Stimulated activated naive B cell treated with anti-CD40 and anti-IgM and Interleukin-4, amounts not matched to agents 10 μg/mL and 1 μg/mL and 100 μg/mL, for 72 hours (primary cell): ENCODE results near the gene PWP1.
"Not testable (repeated sequence)": the region's sequence is repeated elsewhere in the genome, so short reads cannot be mapped to it uniquely, and the experiment has no call there.

Experiments
- ATAC-seq, 2 donors: fragments of 150-1000 bp; cut with Tn5 transposase; replicated peaks; 2 replicates each; pipeline ENCODE4 v1.10.0; 2021; ENCODE audit warnings: moderate library complexity in 1 of 2
- DNase-seq: peaks from one replicate; pipeline ENCODE4 v3.0.0; 2021
- H3K27ac Mint-ChIP-seq: one replicate; pipeline ENCODE4 v1.8.0; 2022; ENCODE audit warnings: mild to moderate bottlenecking, mixed read lengths
- H3K27me3 Mint-ChIP-seq, 2 donors: one replicate each; pipeline ENCODE4 v1.8.0; 2022; ENCODE audit warnings: mixed read lengths in 2 of 2
- H3K36me3 Mint-ChIP-seq, 2 donors: one replicate each; pipeline ENCODE4 v1.8.0; 2022; ENCODE audit warnings: mixed read lengths in 2 of 2, mild to moderate bottlenecking in 1 of 2
- H3K4me1 Mint-ChIP-seq, 2 donors: one replicate each; pipeline ENCODE4 v1.8.0; 2022; ENCODE audit warnings: mixed read lengths in 2 of 2, mild to moderate bottlenecking in 1 of 2
- H3K4me3 Mint-ChIP-seq, 2 donors: one replicate each; pipeline ENCODE4 v1.8.0; 2022; ENCODE audit warnings: mild to moderate bottlenecking in 2 of 2, mixed read lengths in 2 of 2, moderate library complexity in 1 of 2
- H3K9me3 Mint-ChIP-seq, 2 donors: one replicate each; pipeline ENCODE4 v1.8.0; 2022; ENCODE audit warnings: mixed read lengths in 2 of 2, mild to moderate bottlenecking in 1 of 2

The PWP1 gene

DNA sequence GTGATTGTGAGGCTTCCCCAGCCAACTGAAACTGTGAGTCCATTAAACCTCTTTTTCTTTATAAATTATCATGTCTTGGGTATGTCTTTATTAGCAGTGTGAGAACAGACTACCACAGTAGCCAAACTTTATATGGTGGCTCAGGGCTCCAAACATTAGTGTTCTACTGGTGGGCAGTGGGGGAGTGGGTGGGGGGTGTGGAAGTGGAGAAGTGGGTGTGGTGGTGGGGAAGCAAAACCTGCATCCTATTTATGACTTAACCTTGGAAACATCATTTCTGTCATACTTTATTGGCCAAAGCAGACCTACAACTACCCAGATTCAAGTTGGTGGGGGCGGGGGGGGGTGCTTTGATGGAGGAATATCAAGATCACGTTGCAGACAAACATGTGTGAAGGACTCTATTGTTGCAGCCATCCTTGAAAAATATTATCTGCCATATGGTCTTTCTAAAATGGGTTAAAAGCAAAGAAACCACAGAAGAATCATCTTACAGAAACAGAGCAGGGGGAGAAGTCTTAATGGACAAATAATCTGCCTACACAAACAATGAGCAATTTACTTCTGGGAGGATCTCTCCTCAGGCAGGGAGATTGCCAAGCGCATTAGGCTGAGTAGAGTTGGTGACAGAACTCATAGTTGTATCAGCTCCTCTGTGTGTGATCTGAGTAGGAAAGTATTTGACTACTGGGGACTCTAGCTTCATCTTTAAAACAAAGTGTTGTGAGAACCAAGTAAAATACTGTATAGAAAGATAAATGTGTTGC, 1.4 kb upstream of the PWP1 start:
- ATAC-seq (no peak), DNase-seq (no peak)
- H3K4me1 Mint-ChIP-seq, result peaks cover 20 to 29% of the 10 kb centered on the region in 2 donors
- peaks cover 9 to 37% of the 10 kb centered on the region in 2 donors for H3K36me3 Mint-ChIP-seq
- peak overlapping the region; percentile 90 to 94 for H3K4me3 Mint-ChIP-seq
- H3K9me3 Mint-ChIP-seq, result peaks cover 1 to 4% of the 10 kb centered on the region in 2 donors
- H3K27ac Mint-ChIP-seq, result peak overlapping the region; percentile 99
- H3K27me3 Mint-ChIP-seq, result no peaks in the 10 kb centered on the region

DNA sequence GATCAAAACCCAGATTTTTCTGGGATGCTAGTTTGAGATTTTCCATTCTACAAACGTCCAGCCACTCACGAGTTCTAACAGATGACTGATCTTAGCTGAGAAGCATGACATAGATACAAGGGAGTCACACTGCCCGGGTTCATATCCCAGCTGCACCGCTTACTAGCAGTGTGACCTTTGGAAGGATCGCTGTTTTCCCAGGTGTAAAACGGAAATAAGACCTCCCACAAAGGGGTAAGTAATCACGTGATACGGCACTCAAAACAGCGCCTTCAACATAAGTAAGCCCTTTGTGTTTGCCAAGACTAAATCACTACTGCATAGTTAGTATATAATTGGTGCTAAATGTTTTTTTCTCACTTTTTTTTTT, 624 bp upstream of the PWP1 start:
- Mint-ChIP-seq H3K36me3 (peaks cover 15 to 44% of the 10 kb centered on the region in 2 donors), H3K4me3 (peak overlapping the region; percentile 90 to 94), H3K27me3 (no peaks in the 10 kb centered on the region), H3K9me3 (peaks cover 1 to 4% of the 10 kb centered on the region in 2 donors), H3K4me1 (peaks cover 20 to 29% of the 10 kb centered on the region in 2 donors), H3K27ac (peak overlapping the region; percentile 99)
- no peak for DNase-seq
- ATAC-seq, result peak; percentile 20 to 48

DNA sequence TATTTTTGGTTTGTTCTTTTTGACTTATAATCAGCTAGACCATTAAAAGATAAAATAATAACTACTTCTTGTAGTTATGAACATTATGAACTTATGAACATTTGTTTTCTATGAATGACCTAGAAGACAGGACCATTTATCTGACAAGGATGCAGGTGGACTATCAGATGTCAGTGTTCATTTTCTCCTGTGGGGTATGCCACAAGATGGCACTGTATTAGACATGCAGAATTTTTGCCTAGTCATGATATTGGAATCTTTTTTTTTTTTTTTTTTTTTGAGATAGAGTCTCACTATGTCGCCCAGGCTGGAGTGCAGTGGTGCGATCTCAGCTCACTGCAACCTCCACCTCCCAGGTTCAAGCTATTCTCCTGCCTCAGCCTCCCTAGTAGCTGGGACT, 10.2 kb downstream of the PWP1 start:
- ATAC-seq, H3K27me3 Mint-ChIP-seq, H3K9me3 Mint-ChIP-seq, H3K4me1 Mint-ChIP-seq, H3K4me3 Mint-ChIP-seq, H3K27ac Mint-ChIP-seq, DNase-seq: not testable (repeated sequence)
- H3K36me3 Mint-ChIP-seq, result peaks cover 29 to 50% of the 10 kb centered on the region in 2 donors

DNA sequence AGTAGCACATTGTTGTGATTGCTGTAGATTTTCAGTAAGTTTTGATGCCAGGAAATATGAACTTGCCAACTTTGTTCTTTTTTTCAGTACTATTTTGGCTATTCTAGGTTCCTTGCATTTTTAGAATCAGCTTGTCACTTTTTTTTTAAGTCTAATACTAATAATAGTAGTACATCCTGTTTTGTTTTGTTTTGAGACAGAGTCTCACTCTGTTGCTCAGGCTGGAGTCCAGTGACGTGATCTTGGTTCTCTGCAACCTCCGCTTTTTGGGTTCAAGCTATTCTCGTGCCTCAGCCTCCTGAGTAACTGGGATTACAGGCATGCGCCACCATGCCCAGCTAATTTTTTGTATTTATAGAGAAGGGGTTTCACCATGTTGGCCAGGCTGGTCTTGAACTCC, 16.5 kb downstream of the PWP1 start:
- no peaks in the 10 kb centered on the region for H3K27me3 Mint-ChIP-seq
- DNase-seq, result no peak
- H3K4me1 Mint-ChIP-seq, result peaks cover 24 to 31% of the 10 kb centered on the region in 2 donors
- peaks cover 6 to 7% of the 10 kb centered on the region in 2 donors for H3K9me3 Mint-ChIP-seq
- peaks cover 56 to 80% of the 10 kb centered on the region in 2 donors for H3K36me3 Mint-ChIP-seq
- H3K27ac Mint-ChIP-seq, result peak overlapping the region; percentile 60
- ATAC-seq, result peak in 1 of 2 donors; percentile 57
- H3K4me3 Mint-ChIP-seq, result no peak overlapping the region

GRCh38 chr12:107704041-107704440, 18.4 kb downstream of the PWP1 start:
- Mint-ChIP-seq H3K27me3 (no peaks in the 10 kb centered on the region), H3K4me3 (no peak overlapping the region), H3K4me1 (peaks cover 29 to 37% of the 10 kb centered on the region in 2 donors), H3K36me3 (peaks cover 66 to 89% of the 10 kb centered on the region in 2 donors), H3K9me3 (peaks cover 6 to 7% of the 10 kb centered on the region in 2 donors), H3K27ac (no peak overlapping the region)
- ATAC-seq (no peak), DNase-seq (no peak)

GRCh38 chr12:107705522-107705921, 19.9 kb downstream of the PWP1 start:
- H3K9me3 Mint-ChIP-seq, DNase-seq, H3K27me3 Mint-ChIP-seq, ATAC-seq, H3K27ac Mint-ChIP-seq, H3K4me3 Mint-ChIP-seq: not testable (repeated sequence)
- Mint-ChIP-seq H3K4me1 (peaks cover 29 to 41% of the 10 kb centered on the region in 2 donors), H3K36me3 (peaks cover 62 to 80% of the 10 kb centered on the region in 2 donors)

DNA sequence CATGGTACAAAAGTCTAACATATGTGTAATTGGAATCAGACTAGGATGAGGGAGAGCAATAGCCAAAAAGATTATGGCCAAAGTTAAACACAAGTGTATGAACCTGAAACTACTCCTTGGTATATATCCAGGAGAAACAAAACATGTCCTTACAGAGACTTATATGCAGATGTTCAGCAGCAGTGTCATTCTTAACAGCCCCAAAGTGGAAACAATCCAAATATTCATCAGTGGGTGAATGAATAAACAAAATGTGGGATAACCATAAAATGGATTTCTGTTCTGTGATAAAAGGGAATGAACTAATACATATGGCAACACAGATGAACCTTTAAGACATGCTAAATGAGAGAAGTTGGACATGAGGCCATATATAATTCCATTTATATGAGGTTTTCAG, 30.2 kb downstream of the PWP1 start:
- Mint-ChIP-seq H3K27me3 (no peaks in the 10 kb centered on the region), H3K27ac (no peak overlapping the region), H3K4me1 (no peaks in the 10 kb centered on the region), H3K9me3 (peaks cover 0 to 1% of the 10 kb centered on the region in 2 donors), H3K36me3 (peaks cover 50 to 67% of the 10 kb centered on the region in 2 donors), H3K4me3 (no peak overlapping the region)
- DNase-seq (no peak), ATAC-seq (no peak)

DNA sequence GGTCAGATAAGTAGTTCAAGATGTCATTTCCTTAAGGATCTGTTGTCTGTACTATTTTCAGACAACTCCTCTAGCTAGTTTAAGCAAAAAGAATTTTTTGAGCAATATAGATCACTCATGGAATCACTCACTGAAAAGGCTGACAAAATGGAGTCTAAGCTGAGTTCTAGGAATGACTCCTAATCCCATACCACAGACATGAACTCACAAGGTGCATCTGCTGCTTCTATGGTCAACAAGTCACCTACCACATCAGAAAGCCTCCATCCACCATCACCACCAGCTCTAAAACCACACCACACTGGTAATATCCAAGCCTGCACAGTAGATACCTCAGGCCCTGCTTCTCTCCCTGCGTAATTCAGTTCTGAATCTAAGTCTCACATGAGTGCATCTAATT, 33.0 kb downstream of the PWP1 start:
- H3K9me3 Mint-ChIP-seq, result peaks cover 0 to 1% of the 10 kb centered on the region in 2 donors
- no peaks in the 10 kb centered on the region for H3K27me3 Mint-ChIP-seq
- no peak overlapping the region for H3K4me3 Mint-ChIP-seq
- H3K27ac Mint-ChIP-seq, result no peak overlapping the region
- no peaks in the 10 kb centered on the region for H3K4me1 Mint-ChIP-seq
- no peak for DNase-seq
- ATAC-seq, result no peak
- peaks cover 53 to 68% of the 10 kb centered on the region in 2 donors for H3K36me3 Mint-ChIP-seq

DNA sequence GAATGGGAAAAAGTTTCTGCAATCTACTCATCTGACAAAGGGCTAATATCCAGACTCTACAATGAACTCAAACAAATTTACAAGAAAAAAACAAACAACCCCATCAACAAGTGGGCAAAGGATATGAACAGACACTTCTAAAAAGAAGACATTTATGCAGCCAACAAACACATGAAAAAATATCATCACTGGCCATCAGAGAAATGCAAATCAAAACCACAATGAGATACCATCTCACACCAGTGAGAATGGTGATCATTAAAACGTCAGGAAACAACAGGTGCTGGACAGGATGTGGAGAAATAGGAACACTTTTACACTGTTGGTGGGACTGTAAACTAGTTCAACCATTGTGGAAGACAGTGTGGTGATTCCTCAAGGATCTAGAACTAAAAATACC, 41.7 kb downstream of the PWP1 start:
- ATAC-seq, result not testable (repeated sequence)
- H3K4me1 Mint-ChIP-seq, result peaks cover 20 to 23% of the 10 kb centered on the region in 2 donors

DNA sequence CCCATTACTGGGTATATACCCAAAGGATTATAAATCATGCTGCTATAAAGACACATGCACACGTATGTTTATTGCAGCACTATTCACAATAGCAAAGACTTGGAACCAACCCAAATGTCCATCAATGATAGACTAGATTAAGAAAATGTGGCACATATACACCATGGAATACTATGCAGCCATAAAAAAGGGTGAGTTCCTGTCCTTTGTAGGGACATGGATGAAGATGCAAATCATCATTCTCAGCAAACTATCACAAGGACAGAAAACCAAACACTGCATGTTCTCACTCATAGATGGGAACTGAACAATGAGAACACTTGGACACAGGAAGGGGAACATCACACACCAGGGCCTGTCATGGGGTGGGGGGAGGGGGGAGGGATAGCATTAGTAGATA, 42.1 kb downstream of the PWP1 start:
- DNase-seq, H3K4me3 Mint-ChIP-seq, H3K27ac Mint-ChIP-seq, H3K9me3 Mint-ChIP-seq, ATAC-seq, H3K27me3 Mint-ChIP-seq: not testable (repeated sequence)
- peaks cover 21 to 40% of the 10 kb centered on the region in 2 donors for H3K36me3 Mint-ChIP-seq
- peaks cover 22 to 26% of the 10 kb centered on the region in 2 donors for H3K4me1 Mint-ChIP-seq

More for the DNA sequence above, 41.7 kb downstream of the PWP1 start:
- not testable (repeated sequence) for H3K4me3 Mint-ChIP-seq, H3K27ac Mint-ChIP-seq, H3K9me3 Mint-ChIP-seq, DNase-seq, H3K27me3 Mint-ChIP-seq
- peaks cover 22 to 44% of the 10 kb centered on the region in 2 donors for H3K36me3 Mint-ChIP-seq

DNA sequence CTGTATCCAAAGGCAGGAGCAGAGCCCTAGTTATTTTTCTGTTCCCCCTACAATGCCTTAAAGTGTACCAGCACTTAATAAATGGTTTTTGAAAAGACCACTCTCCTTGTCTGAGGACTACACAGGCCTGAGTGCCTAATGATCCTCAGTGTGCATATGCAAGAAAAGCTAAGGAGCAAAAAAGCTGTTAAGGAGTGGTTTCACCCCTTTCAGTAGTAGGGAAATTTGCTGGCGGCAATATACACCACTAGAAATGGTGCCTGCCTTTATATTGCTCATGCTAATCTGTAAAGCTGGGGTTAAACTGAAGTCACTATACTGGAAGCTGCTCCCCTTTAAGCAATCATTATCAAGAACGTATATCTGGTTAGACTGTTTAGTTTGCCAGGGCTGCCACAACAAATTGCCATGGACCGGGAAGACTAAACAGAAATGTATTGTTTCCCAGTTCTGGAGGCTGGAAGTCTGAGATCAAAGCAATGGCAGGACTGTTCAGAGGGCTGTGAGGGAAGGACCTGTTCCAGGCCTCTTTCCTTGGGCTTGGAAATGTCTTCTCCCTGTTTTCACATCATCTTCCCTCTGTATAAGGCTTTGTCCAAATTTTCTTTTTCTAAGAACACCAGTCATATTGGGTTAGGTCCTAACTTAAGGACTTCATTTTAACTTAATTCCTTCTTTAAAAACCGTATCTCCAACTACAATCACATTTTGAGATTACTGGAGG, 45.2 kb downstream of the PWP1 start:
- Mint-ChIP-seq H3K4me1 (peaks cover 31 to 34% of the 10 kb centered on the region in 2 donors), H3K9me3 (no peaks in the 10 kb centered on the region), H3K27me3 (no peaks in the 10 kb centered on the region), H3K36me3 (peaks cover 23 to 39% of the 10 kb centered on the region in 2 donors), H3K27ac (peak overlapping the region; percentile 9), H3K4me3 (no peak overlapping the region)
- DNase-seq (no peak), ATAC-seq (no peak)

GRCh38 chr12:107731366-107731765, 45.8 kb downstream of the PWP1 start:
- H3K27ac Mint-ChIP-seq, result peak overlapping the region; percentile 9
- peaks cover 29 to 43% of the 10 kb centered on the region in 2 donors for H3K36me3 Mint-ChIP-seq
- peak; percentile 92 to 96 for ATAC-seq
- DNase-seq, result peak; percentile 7
- H3K9me3 Mint-ChIP-seq, result peaks cover 1 to 4% of the 10 kb centered on the region in 2 donors
- no peaks in the 10 kb centered on the region for H3K27me3 Mint-ChIP-seq
- H3K4me3 Mint-ChIP-seq, result no peak overlapping the region
- peaks cover 36 to 40% of the 10 kb centered on the region in 2 donors for H3K4me1 Mint-ChIP-seq

DNA sequence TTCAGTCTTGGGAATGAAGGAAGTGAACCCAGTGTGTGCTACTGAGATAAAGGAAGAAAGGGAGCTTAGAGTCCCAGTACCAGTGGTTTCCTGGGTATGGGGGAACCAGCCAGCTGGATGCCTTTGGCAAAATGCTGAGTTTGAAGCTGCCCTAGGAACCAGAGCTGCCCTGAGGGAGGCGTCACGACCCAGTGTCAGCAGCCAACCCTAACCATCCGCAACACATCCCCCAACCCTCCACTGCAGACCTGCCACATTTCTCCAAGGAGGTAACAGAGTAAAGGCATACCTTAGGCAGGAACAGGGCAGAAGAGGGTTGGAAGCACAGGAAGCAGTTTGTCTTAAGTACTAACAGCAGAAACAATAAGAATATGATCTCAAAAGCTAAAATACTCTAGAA, 46.8 kb downstream of the PWP1 start:
- peaks cover 37 to 47% of the 10 kb centered on the region in 2 donors for H3K36me3 Mint-ChIP-seq
- H3K27ac Mint-ChIP-seq, result no peak overlapping the region
- peaks cover 3 to 8% of the 10 kb centered on the region in 2 donors for H3K9me3 Mint-ChIP-seq
- H3K4me1 Mint-ChIP-seq, result peaks cover 45 to 49% of the 10 kb centered on the region in 2 donors
- DNase-seq (no peak), ATAC-seq (no peak)
- no peaks in the 10 kb centered on the region for H3K27me3 Mint-ChIP-seq
- no peak overlapping the region for H3K4me3 Mint-ChIP-seq

GRCh38 chr12:107734139-107734538, 48.5 kb downstream of the PWP1 start:
- peaks cover 53 to 54% of the 10 kb centered on the region in 2 donors for H3K4me1 Mint-ChIP-seq
- DNase-seq (no peak), ATAC-seq (no peak)
- H3K27ac Mint-ChIP-seq, result no peak overlapping the region
- no peak overlapping the region for H3K4me3 Mint-ChIP-seq
- peaks cover 50 to 62% of the 10 kb centered on the region in 2 donors for H3K36me3 Mint-ChIP-seq
- no peaks in the 10 kb centered on the region for H3K27me3 Mint-ChIP-seq
- H3K9me3 Mint-ChIP-seq, result peaks cover 3 to 8% of the 10 kb centered on the region in 2 donors
